GM10248 (cell line): Measurements from ENCODE around the gene SLC25A33.

Source experiments
- CTCF ChIA-PET: fragments of 300-600 bp; sonication (Branson Sonifier 250); formaldehyde crosslinking; extraction: SDS; loops from one replicate; lab custom pipeline; 2021; ENCODE audit warnings: antibody characterized with exemption; lab: Yijun Ruan, JAX
- POLR2A ChIA-PET: fragments of 350-650 bp; sonication (Branson Sonifier 250); formaldehyde crosslinking; extraction: SDS; loops from one replicate; lab custom pipeline; 2020; ENCODE audit warnings: antibody characterized with exemption; lab: Yijun Ruan, JAX
- DNase-seq: peaks from one replicate; pipeline ENCODE4 v3.0.0; 2012; ENCODE audit errors: extremely low spot score
- CTCF ChIP-seq: IDR thresholded peaks from 2 replicates; pipeline ENCODE4 v1.5.1; 2012; ENCODE audit warnings: mild to moderate bottlenecking, low read depth; ENCODE audit errors: extremely low read depth, missing control alignments, control extremely low read depth

SLC25A33 gene

GRCh38 chr1:9590201-9590600, 50.9 kb downstream of the SLC25A33 start:
- ChIA-PET CTCF (interaction anchor here (0.8 to 2.2 kb wide), 10 partner anchors 10 to 840 kb away, joined by 3 to 11 read pairs (median 4); partner anchors contain the start of gene CENPS), POLR2A (interaction anchor here (0.6 to 1.1 kb wide), 3 partner anchors 36 to 75 kb away, joined by 3 to 5 read pairs (median 3); partner anchors contain the start of gene SLC25A33)

GRCh38 chr1:9590945-9591668, 51.8 kb downstream of the SLC25A33 start:
- CTCF ChIA-PET = interaction anchor here (0.9 to 5.6 kb wide), 5 partner anchors 25 to 839 kb away, joined by 3 to 25 read pairs (median 4); partner anchors contain the start of gene CENPS
- POLR2A ChIA-PET = no interaction called here
- no peak for DNase-seq

More at GRCh38 chr1:9590201-9590600, 50.9 kb downstream of the SLC25A33 start:
- DNase-seq = no peak
- TF ChIP-seq CTCF = no peak

GRCh38 chr1:9591669-9592509, 52.6 kb downstream of the SLC25A33 start:
- no peak for DNase-seq
- POLR2A ChIA-PET = no interaction called here
- TF ChIP-seq CTCF = no peak
- CTCF ChIA-PET = interaction anchor here (1.6 to 5.6 kb wide), 3 partner anchors 24 to 838 kb away, joined by 3 to 25 read pairs (median 9); partner anchors contain the start of gene CENPS

More at GRCh38 chr1:9590945-9591668, 51.8 kb downstream of the SLC25A33 start:
- no peak for TF ChIP-seq CTCF

- ChIA-PET POLR2A (no interaction called here), CTCF (interaction anchor here (1.6 to 5.6 kb wide), 3 partner anchors 24 to 837 kb away, joined by 3 to 25 read pairs (median 9); partner anchors contain the start of gene CENPS)
- TF ChIP-seq CTCF = no peak
- DNase-seq = no peak
Observed at GRCh38 chr1:9592510-9593075, 53.3 kb downstream of the SLC25A33 start.

GRCh38 chr1:9593147-9593491, 53.9 kb downstream of the SLC25A33 start:
- POLR2A ChIA-PET = interaction anchor here (0.6 kb wide), 1 partner anchor 34 kb away, joined by 4 read pairs; no protein-coding TSS in a partner anchor
- CTCF ChIA-PET = interaction anchor here (1.6 to 5.6 kb wide), 3 partner anchors 23 to 837 kb away, joined by 3 to 25 read pairs (median 9); partner anchors contain the start of gene CENPS
- TF ChIP-seq CTCF = no peak
- DNase-seq = no peak
